ENCODE results near the gene CDH13.

Gene CDH13

DNA sequence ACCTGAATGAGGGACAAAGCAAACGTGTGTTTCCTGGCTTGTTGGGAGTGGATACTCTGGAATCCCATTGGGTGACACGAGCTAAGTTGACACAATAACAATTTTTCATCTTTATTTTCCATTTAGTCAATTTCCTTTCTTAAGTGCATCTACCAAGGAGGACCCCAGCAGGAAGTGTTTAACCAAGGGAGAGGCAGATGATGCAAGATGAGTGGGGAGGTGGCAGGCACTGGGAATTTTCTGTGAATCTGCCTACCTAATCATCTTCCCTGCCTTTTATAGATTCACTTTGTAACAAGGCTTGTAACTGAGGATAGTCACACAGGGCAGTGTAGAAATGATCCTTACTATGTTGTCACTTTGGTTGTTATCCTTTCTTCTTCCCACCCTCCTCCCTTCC is 863.3 kb downstream of the CDH13 start:
- H3K9ac ChIP-seq (ENCODE audit: low read length) = no peak overlapping the region

GRCh38 chr16:83494459-83494858 is 867.7 kb downstream of the CDH13 start:
- Histone ChIP-seq H3K36me3 (ENCODE audit: control insufficient read depth, insufficient read depth, low read length) (no peaks in the 10 kb centered on the region), H3K9me3 (ENCODE audit: control insufficient read depth, insufficient read depth, low read depth, low read length) (no peaks in the 10 kb centered on the region), H3K9ac (ENCODE audit: low read length) (no peak overlapping the region), H3K27ac (ENCODE audit: low read depth, low read length) (no peak overlapping the region), H3K27me3 (ENCODE audit: control insufficient read depth, insufficient read depth, low read length) (no peaks in the 10 kb centered on the region), H3K4me3 (ENCODE audit: low read depth, low read length) (no peak overlapping the region), H3K4me1 (ENCODE audit: control insufficient read depth, insufficient read depth, low read length) (no peaks in the 10 kb centered on the region)

More for the DNA sequence above, 863.3 kb downstream of the CDH13 start:
- no peaks in the 10 kb centered on the region for H3K27me3 ChIP-seq (ENCODE audit: control insufficient read depth, insufficient read depth, low read length)
- H3K4me1 ChIP-seq (ENCODE audit: control insufficient read depth, insufficient read depth, low read length) = no peaks in the 10 kb centered on the region
- no peak overlapping the region for H3K27ac ChIP-seq (ENCODE audit: low read depth, low read length)
- H3K4me3 ChIP-seq (ENCODE audit: low read depth, low read length) = no peak overlapping the region
- H3K9me3 ChIP-seq (ENCODE audit: control insufficient read depth, insufficient read depth, low read depth, low read length) = no peaks in the 10 kb centered on the region
- H3K36me3 ChIP-seq (ENCODE audit: control insufficient read depth, insufficient read depth, low read length) = no peaks in the 10 kb centered on the region

- Histone ChIP-seq H3K27me3 (ENCODE audit: control insufficient read depth, insufficient read depth, low read length) (no peaks in the 10 kb centered on the region), H3K4me3 (ENCODE audit: low read depth, low read length) (no peak overlapping the region), H3K36me3 (ENCODE audit: control insufficient read depth, insufficient read depth, low read length) (no peaks in the 10 kb centered on the region), H3K27ac (ENCODE audit: low read depth, low read length) (no peak overlapping the region), H3K9ac (ENCODE audit: low read length) (no peak overlapping the region), H3K9me3 (ENCODE audit: control insufficient read depth, insufficient read depth, low read depth, low read length) (no peaks in the 10 kb centered on the region), H3K4me1 (ENCODE audit: control insufficient read depth, insufficient read depth, low read length) (no peaks in the 10 kb centered on the region)
Measured at GRCh38 chr16:83501481-83501880, 874.7 kb downstream of the CDH13 start.

DNA sequence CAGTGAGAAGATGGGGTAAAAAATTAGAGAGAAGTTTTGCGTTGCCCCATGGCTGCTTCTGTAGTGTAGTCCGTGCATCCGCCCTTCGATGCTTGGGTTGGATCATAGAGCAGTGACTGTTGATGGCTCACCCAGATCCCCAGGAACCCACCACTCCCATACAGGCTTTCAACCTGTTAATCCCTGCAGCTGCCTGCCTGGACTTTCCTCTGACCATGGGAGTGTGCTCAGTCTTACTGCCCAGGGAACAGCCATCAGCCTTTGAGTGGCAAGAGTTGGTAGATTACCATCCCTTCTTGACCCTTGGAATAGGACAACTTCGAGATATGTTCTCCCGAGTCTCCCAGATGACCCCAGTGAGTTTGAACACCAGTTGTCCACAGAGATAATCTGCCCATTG is 881.5 kb downstream of the CDH13 start:
- Histone ChIP-seq H3K4me1 (ENCODE audit: control insufficient read depth, insufficient read depth, low read length) (no peaks in the 10 kb centered on the region), H3K4me3 (ENCODE audit: low read depth, low read length) (no peak overlapping the region), H3K9me3 (ENCODE audit: control insufficient read depth, insufficient read depth, low read depth, low read length) (no peaks in the 10 kb centered on the region), H3K27ac (ENCODE audit: low read depth, low read length) (no peak overlapping the region), H3K9ac (ENCODE audit: low read length) (no peak overlapping the region), H3K36me3 (ENCODE audit: control insufficient read depth, insufficient read depth, low read length) (no peaks in the 10 kb centered on the region), H3K27me3 (ENCODE audit: control insufficient read depth, insufficient read depth, low read length) (no peaks in the 10 kb centered on the region)

- H3K4me3 ChIP-seq (ENCODE audit: low read depth, low read length) = no peak overlapping the region
- no peak overlapping the region for H3K9ac ChIP-seq (ENCODE audit: low read length)
- H3K36me3 ChIP-seq (ENCODE audit: control insufficient read depth, insufficient read depth, low read length) = no peaks in the 10 kb centered on the region
- H3K4me1 ChIP-seq (ENCODE audit: control insufficient read depth, insufficient read depth, low read length) = no peaks in the 10 kb centered on the region
- no peaks in the 10 kb centered on the region for H3K9me3 ChIP-seq (ENCODE audit: control insufficient read depth, insufficient read depth, low read depth, low read length)
- H3K27ac ChIP-seq (ENCODE audit: low read depth, low read length) = no peak overlapping the region
- H3K27me3 ChIP-seq (ENCODE audit: control insufficient read depth, insufficient read depth, low read length) = no peaks in the 10 kb centered on the region
Measured at GRCh38 chr16:83509316-83509715, 882.5 kb downstream of the CDH13 start.

DNA sequence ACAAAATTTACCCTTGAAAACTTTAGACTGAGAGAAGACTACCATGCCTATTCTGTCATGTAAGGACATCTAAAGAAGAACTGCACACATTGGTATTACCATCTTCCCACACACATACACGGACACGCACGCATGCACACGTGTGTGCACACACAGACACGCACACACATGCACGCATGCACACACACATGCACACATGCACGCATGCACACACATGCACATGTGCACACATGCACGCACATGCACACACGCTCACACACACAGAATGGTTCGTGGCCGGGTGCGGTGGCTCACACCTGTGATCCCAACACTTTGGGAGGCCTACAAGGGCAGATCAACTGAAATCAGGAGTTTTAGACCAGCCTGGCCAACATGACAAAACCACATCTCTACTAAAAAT is 884.1 kb downstream of the CDH13 start:
- Histone ChIP-seq H3K4me3 (ENCODE audit: low read depth, low read length) (no peak overlapping the region), H3K9me3 (ENCODE audit: control insufficient read depth, insufficient read depth, low read depth, low read length) (0 out of 2 replicates have a peak, but pooled peaks cover 2% of the 10 kb centered on the region), H3K9ac (ENCODE audit: low read length) (no peak overlapping the region), H3K36me3 (ENCODE audit: control insufficient read depth, insufficient read depth, low read length) (no peaks in the 10 kb centered on the region), H3K27ac (ENCODE audit: low read depth, low read length) (no peak overlapping the region), H3K4me1 (ENCODE audit: control insufficient read depth, insufficient read depth, low read length) (no peaks in the 10 kb centered on the region), H3K27me3 (ENCODE audit: control insufficient read depth, insufficient read depth, low read length) (no peaks in the 10 kb centered on the region)

- H3K4me3 ChIP-seq (ENCODE audit: low read depth, low read length) = no peak overlapping the region
- H3K27ac ChIP-seq (ENCODE audit: low read depth, low read length) = no peak overlapping the region
- no peaks in the 10 kb centered on the region for H3K27me3 ChIP-seq (ENCODE audit: control insufficient read depth, insufficient read depth, low read length)
- no peak overlapping the region for H3K9ac ChIP-seq (ENCODE audit: low read length)
- peaks cover 15% of the 10 kb centered on the region for H3K9me3 ChIP-seq (ENCODE audit: control insufficient read depth, insufficient read depth, low read depth, low read length)
- H3K36me3 ChIP-seq (ENCODE audit: control insufficient read depth, insufficient read depth, low read length) = no peaks in the 10 kb centered on the region
- H3K4me1 ChIP-seq (ENCODE audit: control insufficient read depth, insufficient read depth, low read length) = no peaks in the 10 kb centered on the region
Measured at GRCh38 chr16:83513008-83513755, 886.4 kb downstream of the CDH13 start.

- Histone ChIP-seq H3K4me1 (ENCODE audit: control insufficient read depth, insufficient read depth, low read length) (no peaks in the 10 kb centered on the region), H3K27me3 (ENCODE audit: control insufficient read depth, insufficient read depth, low read length) (no peaks in the 10 kb centered on the region), H3K9ac (ENCODE audit: low read length) (no peak overlapping the region)
Measured at GRCh38 chr16:83515395-83515794, 888.6 kb downstream of the CDH13 start.

DNA sequence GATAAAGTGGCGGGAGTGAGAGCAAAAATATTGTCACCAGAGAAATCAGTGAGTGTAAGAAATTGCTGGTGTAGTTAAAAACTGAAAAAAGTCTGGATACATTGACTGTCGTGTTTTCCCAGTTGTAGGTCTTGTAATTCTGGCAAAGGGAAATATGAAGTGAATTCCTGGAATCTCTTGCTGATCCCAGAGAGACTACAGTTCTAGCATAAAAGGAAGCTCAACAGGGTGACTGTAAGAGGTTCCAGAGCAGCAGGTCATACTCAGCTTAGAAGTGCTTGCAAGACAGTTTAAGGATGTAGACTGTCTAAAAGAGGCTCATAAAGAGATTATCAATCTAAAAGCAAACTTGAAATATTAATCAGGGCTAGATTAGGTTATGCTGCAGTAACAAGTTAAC is 890.2 kb downstream of the CDH13 start:
- no peaks in the 10 kb centered on the region for H3K27me3 ChIP-seq (ENCODE audit: control insufficient read depth, insufficient read depth, low read length)
- no peak overlapping the region for H3K27ac ChIP-seq (ENCODE audit: low read depth, low read length)
- H3K9me3 ChIP-seq (ENCODE audit: control insufficient read depth, insufficient read depth, low read depth, low read length) = peaks cover 15% of the 10 kb centered on the region
- no peak overlapping the region for H3K4me3 ChIP-seq (ENCODE audit: low read depth, low read length)
- no peaks in the 10 kb centered on the region for H3K4me1 ChIP-seq (ENCODE audit: control insufficient read depth, insufficient read depth, low read length)
- no peak overlapping the region for H3K9ac ChIP-seq (ENCODE audit: low read length)
- no peaks in the 10 kb centered on the region for H3K36me3 ChIP-seq (ENCODE audit: control insufficient read depth, insufficient read depth, low read length)

More at GRCh38 chr16:83515395-83515794, 888.6 kb downstream of the CDH13 start:
- Histone ChIP-seq H3K9me3 (ENCODE audit: control insufficient read depth, insufficient read depth, low read depth, low read length) (peaks cover 15% of the 10 kb centered on the region), H3K36me3 (ENCODE audit: control insufficient read depth, insufficient read depth, low read length) (no peaks in the 10 kb centered on the region), H3K4me3 (ENCODE audit: low read depth, low read length) (no peak overlapping the region), H3K27ac (ENCODE audit: low read depth, low read length) (no peak overlapping the region)

GRCh38 chr16:83517398-83517797 is 890.6 kb downstream of the CDH13 start:
- Histone ChIP-seq H3K27me3 (ENCODE audit: control insufficient read depth, insufficient read depth, low read length) (no peaks in the 10 kb centered on the region), H3K9ac (ENCODE audit: low read length) (no peak overlapping the region), H3K9me3 (ENCODE audit: control insufficient read depth, insufficient read depth, low read depth, low read length) (peaks cover 15% of the 10 kb centered on the region), H3K4me3 (ENCODE audit: low read depth, low read length) (no peak overlapping the region), H3K4me1 (ENCODE audit: control insufficient read depth, insufficient read depth, low read length) (no peaks in the 10 kb centered on the region), H3K36me3 (ENCODE audit: control insufficient read depth, insufficient read depth, low read length) (no peaks in the 10 kb centered on the region), H3K27ac (ENCODE audit: low read depth, low read length) (no peak overlapping the region)

GRCh38 chr16:83520596-83520995 is 893.8 kb downstream of the CDH13 start:
- Histone ChIP-seq H3K9me3 (ENCODE audit: control insufficient read depth, insufficient read depth, low read depth, low read length) (peaks cover 13% of the 10 kb centered on the region), H3K4me1 (ENCODE audit: control insufficient read depth, insufficient read depth, low read length) (no peaks in the 10 kb centered on the region), H3K9ac (ENCODE audit: low read length) (no peak overlapping the region), H3K27me3 (ENCODE audit: control insufficient read depth, insufficient read depth, low read length) (no peaks in the 10 kb centered on the region), H3K36me3 (ENCODE audit: control insufficient read depth, insufficient read depth, low read length) (no peaks in the 10 kb centered on the region), H3K4me3 (ENCODE audit: low read depth, low read length) (no peak overlapping the region), H3K27ac (ENCODE audit: low read depth, low read length) (no peak overlapping the region)
